ENCODE results near the gene SNAPC2. TPM values are rescaled to one million over a fixed set of nuclear protein-coding genes. Genes with fewer than 3 reads are reported as not detected.
A peak's percentile ranks its signal among the peaks of the same experiment; 100 is the strongest.
"Not testable (repeated sequence)": the region's sequence is repeated elsewhere in the genome, so short reads cannot be mapped to it uniquely, and the experiment has no call there.

Gene SNAPC2
- total RNA-seq, 1 donor from 2014 or later, result 17.4 TPM

DNA sequence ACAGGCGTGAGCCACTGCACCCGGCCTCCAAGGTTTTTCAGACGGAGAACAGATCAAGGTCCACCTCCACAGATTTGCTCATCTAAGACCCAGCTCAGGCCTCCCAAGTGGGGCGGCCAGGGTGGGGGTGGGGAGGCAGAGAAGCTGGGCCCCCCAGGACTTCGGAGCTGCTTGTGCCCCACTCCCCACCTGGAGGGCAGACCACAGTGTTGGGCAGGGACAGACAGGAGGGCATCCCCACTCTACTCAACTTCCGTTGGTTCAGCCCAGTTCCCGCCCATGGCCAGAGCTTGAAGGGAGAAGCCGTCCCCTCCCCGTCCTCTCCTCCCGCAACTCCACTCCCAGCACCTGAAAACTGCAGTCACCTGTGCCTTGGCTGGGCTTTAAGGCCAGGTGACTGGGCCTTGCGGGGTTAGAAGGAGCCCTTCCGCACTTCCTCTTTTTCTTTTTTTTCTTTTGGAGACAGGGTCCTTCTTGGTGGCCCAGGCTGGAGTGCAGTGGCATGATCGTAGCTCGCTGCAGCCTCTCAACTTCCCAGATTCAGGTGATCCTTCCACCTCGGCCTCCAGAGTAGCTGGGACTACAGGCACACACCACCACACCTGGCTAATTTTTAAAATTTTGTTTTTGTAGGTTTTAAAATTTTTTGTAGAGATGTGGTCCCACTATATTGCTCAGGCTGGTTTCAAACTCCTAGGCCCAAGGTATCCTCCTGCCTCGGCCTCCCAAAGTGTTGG, 32.6 kb upstream of the SNAPC2 start:
- H3K4me1 ChIP-seq, result peaks cover 15% of the 10 kb centered on the region
- H3K27ac ChIP-seq, result peak overlapping the region; percentile 52
- peak overlapping the region; percentile 30 to 50 for H3K4me3 ChIP-seq
- H3K27me3 ChIP-seq, result no peaks in the 10 kb centered on the region
- no peaks in the 10 kb centered on the region for H3K36me3 ChIP-seq
- H3K9me3 ChIP-seq, result no peaks in the 10 kb centered on the region
- TF ChIP-seq, protein P1, sequence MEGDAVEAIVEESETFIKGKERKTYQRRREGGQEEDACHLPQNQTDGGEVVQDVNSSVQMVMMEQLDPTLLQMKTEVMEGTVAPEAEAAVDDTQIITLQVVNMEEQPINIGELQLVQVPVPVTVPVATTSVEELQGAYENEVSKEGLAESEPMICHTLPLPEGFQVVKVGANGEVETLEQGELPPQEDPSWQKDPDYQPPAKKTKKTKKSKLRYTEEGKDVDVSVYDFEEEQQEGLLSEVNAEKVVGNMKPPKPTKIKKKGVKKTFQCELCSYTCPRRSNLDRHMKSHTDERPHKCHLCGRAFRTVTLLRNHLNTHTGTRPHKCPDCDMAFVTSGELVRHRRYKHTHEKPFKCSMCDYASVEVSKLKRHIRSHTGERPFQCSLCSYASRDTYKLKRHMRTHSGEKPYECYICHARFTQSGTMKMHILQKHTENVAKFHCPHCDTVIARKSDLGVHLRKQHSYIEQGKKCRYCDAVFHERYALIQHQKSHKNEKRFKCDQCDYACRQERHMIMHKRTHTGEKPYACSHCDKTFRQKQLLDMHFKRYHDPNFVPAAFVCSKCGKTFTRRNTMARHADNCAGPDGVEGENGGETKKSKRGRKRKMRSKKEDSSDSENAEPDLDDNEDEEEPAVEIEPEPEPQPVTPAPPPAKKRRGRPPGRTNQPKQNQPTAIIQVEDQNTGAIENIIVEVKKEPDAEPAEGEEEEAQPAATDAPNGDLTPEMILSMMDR (IDR thresholded peaks at IDR 0.05), result no peak
- no peak for TF ChIP-seq POLR2AphosphoS5 (IDR thresholded peaks at IDR 0.05; ENCODE audit: insufficient read depth in 1 of 2, low read depth in 1 of 2)
- TF ChIP-seq POLR2A (IDR thresholded peaks at IDR 0.05), result no peak
- intact Hi-C loops (cut with DNase I), result no loop called here
- DNase-seq (ENCODE audit: extremely low spot score in 2 of 2), result no peak

DNA sequence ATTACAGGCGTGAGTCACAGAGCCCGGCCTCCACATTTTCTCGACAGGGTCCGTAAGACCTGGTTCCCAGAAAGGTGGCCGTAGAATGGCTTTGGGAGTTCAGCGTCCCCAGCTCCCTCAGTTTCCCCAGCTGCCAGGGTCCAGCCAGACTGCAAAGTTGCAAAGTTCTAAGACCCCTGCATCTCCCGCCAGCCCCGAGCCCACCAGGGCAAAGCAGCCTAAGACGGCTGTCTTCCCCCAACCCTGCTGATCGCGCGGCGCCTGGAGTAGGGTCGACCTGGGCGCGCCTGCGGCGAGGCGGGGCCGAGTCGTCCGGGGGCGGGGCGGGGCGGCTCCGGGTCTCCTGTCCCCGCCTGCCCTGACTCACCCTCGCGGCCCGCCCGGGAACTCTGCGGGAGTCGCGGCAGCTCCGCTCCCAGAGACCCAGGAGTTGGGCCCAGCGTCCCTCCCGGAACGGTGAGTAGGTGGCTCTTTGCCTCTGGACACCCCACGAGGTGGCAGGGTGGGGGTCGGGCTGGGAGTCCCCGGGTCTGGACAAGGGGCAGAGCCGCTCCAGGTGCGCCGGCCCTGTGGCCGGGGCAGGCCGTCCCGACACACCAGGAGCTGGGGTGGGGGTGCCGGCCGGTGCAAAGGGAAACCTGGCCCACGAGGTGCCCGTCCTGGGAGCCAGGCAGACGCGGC, 31.9 kb upstream of the SNAPC2 start, which contains the start of gene LRRC8E:
Gene LRRC8E, plus strand, starts transcription at position 366 of the 681 bp plus-strand sequence. CDS start 7,094 bp downstream, outside the sequence.
- H3K27me3 ChIP-seq, result no peaks in the 10 kb centered on the region
- no peak for DNase-seq (ENCODE audit: extremely low spot score in 2 of 2)
- TF ChIP-seq POLR2AphosphoS5 (IDR thresholded peaks at IDR 0.05; ENCODE audit: insufficient read depth in 1 of 2, low read depth in 1 of 2) (peak in 1 of 2 donors; percentile 57), POLR2A (IDR thresholded peaks at IDR 0.05) (peak in 1 of 2 donors; percentile 11)
- TF ChIP-seq, protein P1 (IDR thresholded peaks at IDR 0.05), result no peak
- no peaks in the 10 kb centered on the region for H3K9me3 ChIP-seq
- peak within 1 kb of the TSS; percentile 30 to 50 for H3K4me3 ChIP-seq
- intact Hi-C loops (cut with DNase I), result no loop called here
- peak within 1 kb of the TSS; percentile 52 for H3K27ac ChIP-seq
- H3K4me1 ChIP-seq, result peaks cover 15% of the 10 kb centered on the region
- no peaks in the 10 kb centered on the region for H3K36me3 ChIP-seq

DNA sequence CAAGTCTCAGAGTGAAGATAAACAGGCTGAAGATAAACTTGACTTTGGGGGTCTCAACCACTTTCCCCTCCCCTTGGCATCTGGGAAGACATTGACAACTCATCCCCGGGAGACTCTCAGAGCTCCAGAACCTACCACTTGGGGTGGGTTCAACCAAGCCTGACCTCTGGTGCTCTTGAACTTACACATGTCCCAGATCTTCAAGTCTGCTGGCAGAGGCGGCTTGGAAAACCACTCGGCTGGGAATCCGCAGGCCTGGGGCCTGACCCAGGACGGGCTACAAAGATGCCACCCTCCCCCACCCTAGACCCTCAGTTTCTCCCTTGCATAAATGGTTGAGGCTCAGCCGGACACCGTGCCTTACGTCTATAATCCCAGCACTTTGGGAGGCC, 31.3 kb upstream of the SNAPC2 start:
- Histone ChIP-seq H3K4me3 (peak overlapping the region; percentile 30 to 50), H3K27ac (peak overlapping the region; percentile 52), H3K9me3 (no peaks in the 10 kb centered on the region), H3K27me3 (no peaks in the 10 kb centered on the region), H3K36me3 (no peaks in the 10 kb centered on the region), H3K4me1 (peaks cover 15% of the 10 kb centered on the region)
- no peak for DNase-seq (ENCODE audit: extremely low spot score in 2 of 2)
- intact Hi-C loops (cut with DNase I), result no loop called here
- peak in 1 of 2 donors; percentile 4 for TF ChIP-seq POLR2AphosphoS5 (IDR thresholded peaks at IDR 0.05; ENCODE audit: insufficient read depth in 1 of 2, low read depth in 1 of 2)
- TF ChIP-seq, protein P1 (IDR thresholded peaks at IDR 0.05), result no peak

DNA sequence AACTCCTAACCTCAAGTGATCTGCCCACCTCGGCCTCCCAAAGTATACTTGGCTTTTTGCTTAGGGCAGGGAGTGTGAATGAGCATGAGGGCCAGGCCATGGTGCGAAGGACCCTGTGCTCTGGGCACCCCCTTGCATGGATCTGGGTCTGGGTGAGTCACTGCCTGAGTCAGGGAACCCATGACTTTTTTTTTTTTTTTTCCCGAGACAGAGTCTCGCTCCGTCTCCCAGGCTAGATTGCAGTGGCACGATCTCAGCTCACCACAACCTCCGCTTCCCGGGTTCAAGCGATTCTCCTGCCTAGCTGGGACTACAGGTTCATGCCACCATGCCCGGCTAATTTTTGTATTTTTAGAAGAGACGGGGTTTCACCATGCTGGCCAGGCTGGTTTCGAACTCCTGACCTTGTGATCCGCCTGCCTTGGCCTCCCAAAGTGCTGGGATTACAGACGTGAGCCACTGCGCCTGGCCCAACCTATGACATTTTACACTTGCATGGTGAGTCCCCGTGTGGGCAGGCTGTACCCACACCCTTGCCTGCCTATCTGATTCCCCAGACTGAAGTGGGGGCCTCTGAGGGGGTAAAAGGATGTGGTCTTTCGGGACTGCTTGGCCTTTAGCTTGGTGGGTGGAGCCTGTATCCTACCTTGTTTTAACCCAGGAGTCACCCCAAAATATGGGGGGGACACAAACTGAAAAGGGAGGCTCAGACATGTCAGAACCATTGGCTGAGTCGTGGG, 26.6 kb upstream of the SNAPC2 start:
- intact Hi-C loops (cut with DNase I); H3K27me3 ChIP-seq; H3K9me3 ChIP-seq; H3K4me3 ChIP-seq; H3K36me3 ChIP-seq; DNase-seq (ENCODE audit: extremely low spot score in 2 of 2); H3K27ac ChIP-seq: not testable (repeated sequence)
- peaks cover 12% of the 10 kb centered on the region for H3K4me1 ChIP-seq

DNA sequence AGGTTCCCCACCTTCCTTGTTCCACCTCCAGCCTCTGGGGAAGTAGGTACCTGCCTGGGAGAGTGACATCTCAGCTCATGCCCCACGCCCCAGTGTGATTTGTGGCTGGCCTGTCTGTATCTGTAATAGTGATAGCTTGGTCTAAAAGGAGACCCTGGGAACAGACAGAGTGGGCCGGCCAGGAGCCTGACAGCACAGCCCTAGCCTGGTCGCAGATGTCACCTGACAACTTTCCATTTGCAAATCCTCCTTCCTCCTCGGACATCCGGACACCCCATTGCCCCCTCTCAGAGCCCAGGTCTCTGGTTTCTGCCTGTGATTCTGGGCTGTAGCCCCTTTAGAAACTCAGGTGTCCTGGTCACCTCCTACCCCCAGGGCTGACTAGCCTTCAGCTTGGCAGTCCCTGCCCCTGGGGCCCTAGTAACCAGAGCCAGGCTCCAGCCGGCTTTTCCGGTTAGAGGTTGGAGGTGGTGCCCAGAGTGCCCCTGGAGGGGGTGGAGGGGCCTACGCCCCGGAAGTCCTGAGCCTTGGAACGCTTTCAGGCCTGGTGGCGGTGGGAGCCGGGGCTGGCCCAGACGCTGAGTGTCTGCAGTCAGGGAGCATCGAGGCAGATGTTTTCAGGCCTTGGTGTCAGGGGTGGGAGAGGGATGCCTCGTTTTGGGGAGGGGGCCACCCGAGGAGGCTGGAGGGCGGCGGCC, 25.4 kb upstream of the SNAPC2 start:
- no peaks in the 10 kb centered on the region for H3K27me3 ChIP-seq
- no peak for DNase-seq (ENCODE audit: extremely low spot score in 2 of 2)
- no peaks in the 10 kb centered on the region for H3K9me3 ChIP-seq
- TF ChIP-seq, protein P1 (IDR thresholded peaks at IDR 0.05), result no peak
- TF ChIP-seq POLR2A (IDR thresholded peaks at IDR 0.05), result no peak
- TF ChIP-seq POLR2AphosphoS5 (IDR thresholded peaks at IDR 0.05; ENCODE audit: insufficient read depth in 1 of 2, low read depth in 1 of 2), result no peak
- intact Hi-C loops (cut with DNase I), result no loop called here
- H3K36me3 ChIP-seq, result no peaks in the 10 kb centered on the region
- H3K4me3 ChIP-seq, result no peak overlapping the region
- peaks cover 7% of the 10 kb centered on the region for H3K4me1 ChIP-seq
- H3K27ac ChIP-seq, result no peak overlapping the region
